Suprapubic skin (tissue), 4 donors: ENCODE measurements around the gene TAOK1. TPM values are rescaled to one million over a fixed set of nuclear protein-coding genes. Genes with fewer than 3 reads are reported as not detected.

Experiments
- DNase-seq, 2 donors: peaks; one replicate each; pipeline ENCODE4 v3.0.0-alpha.2; 2019; ENCODE audit warnings: low spot score in 2 of 2
- H3K27ac ChIP-seq: fragments of 200-600 bp; sonication (generic); one replicate; pipeline ENCODE4 v1.5.1; 2019
- H3K27me3 ChIP-seq: fragments of 200-600 bp; sonication (generic); one replicate; pipeline ENCODE4 v1.5.1; 2019
- H3K36me3 ChIP-seq: fragments of 200-600 bp; sonication (generic); one replicate; pipeline ENCODE4 v1.5.1; 2019
- H3K4me1 ChIP-seq: fragments of 200-600 bp; sonication (generic); one replicate; pipeline ENCODE4 v1.5.1; 2019
- H3K4me3 ChIP-seq: fragments of 200-600 bp; sonication (generic); one replicate; pipeline ENCODE4 v1.5.1; 2019; ENCODE audit warnings: mild to moderate bottlenecking
- H3K9me3 ChIP-seq: fragments of 200-600 bp; sonication (generic); one replicate; pipeline ENCODE4 v1.5.1; 2019
- CTCF ChIP-seq, 2 donors: fragments of 200-600 bp in 1 of 2; fragments of 450-650 bp in 1 of 2; sonication (generic) in 1 of 2; IDR thresholded peaks; one replicate each; pipeline ENCODE4 v1.5.1; 2016 to 2019; ENCODE audit warnings: antibody characterized with exemption in 2 of 2, mild to moderate bottlenecking in 1 of 2, moderate library complexity in 1 of 2
- EP300 ChIP-seq: sonication (generic); formaldehyde crosslinking; IDR thresholded peaks from one replicate; pipeline ENCODE4 v1.6.1; 2017; ENCODE audit warnings: antibody characterized with exemption
- POLR2A ChIP-seq, 2 donors: fragments of 450-650 bp; IDR thresholded peaks; one replicate each; pipeline ENCODE4 v1.6.1; 2017; ENCODE audit warnings: antibody characterized with exemption in 2 of 2, mild to moderate bottlenecking in 2 of 2, moderate library complexity in 2 of 2
- POLR2AphosphoS5 ChIP-seq, 3 donors: sonication (generic); formaldehyde crosslinking; IDR thresholded peaks; one replicate each; pipeline ENCODE4 v1.6.1; 2017; ENCODE audit warnings: antibody characterized with exemption in 3 of 3
- WGBS: methylation state at CpG from one replicate; pipeline ENCODE4 v1.1.5; 2018; 5-methylcytosine and 5-hydroxymethylcytosine counted together
- total RNA-seq, 4 donors: library from RNA; depleted of rRNA; stranded (reverse); fragments of >200 nt; gene quantifications; one replicate each; pipeline ENCODE4 v1.1.0, GENCODE V29; 2016

The TAOK1 gene
- total RNA-seq, 4 donors from 2014 or later: 42.1 to 58.3 (median 51.2) TPM

GRCh38 chr17:29443041-29443739 lies 53.0 kb downstream of the TAOK1 start:
- Histone ChIP-seq H3K9me3 (no peaks in the 10 kb centered on the region), H3K36me3 (peaks cover 3% of the 10 kb centered on the region), H3K4me3 (no peak overlapping the region), H3K4me1 (peaks cover 16% of the 10 kb centered on the region), H3K27me3 (no peaks in the 10 kb centered on the region), H3K27ac (no peak overlapping the region)
- no peak for DNase-seq
- TF ChIP-seq POLR2A (IDR thresholded peaks at IDR 0.05) (no peak), POLR2AphosphoS5 (IDR thresholded peaks at IDR 0.05) (no peak), EP300 (no peak), CTCF (IDR thresholded peaks at IDR 0.05) (no peak)

GRCh38 chr17:29444589-29444988 lies 54.4 kb downstream of the TAOK1 start:
- peaks cover 16% of the 10 kb centered on the region for H3K4me1 ChIP-seq
- no peak overlapping the region for H3K4me3 ChIP-seq
- DNase-seq: no peak
- no peaks in the 10 kb centered on the region for H3K9me3 ChIP-seq
- H3K27ac ChIP-seq: no peak overlapping the region
- no peak for TF ChIP-seq POLR2AphosphoS5 (IDR thresholded peaks at IDR 0.05)
- TF ChIP-seq EP300: no peak
- TF ChIP-seq POLR2A (IDR thresholded peaks at IDR 0.05): no peak
- TF ChIP-seq CTCF (IDR thresholded peaks at IDR 0.05): no peak
- peaks cover 3% of the 10 kb centered on the region for H3K36me3 ChIP-seq
- H3K27me3 ChIP-seq: no peaks in the 10 kb centered on the region

DNA sequence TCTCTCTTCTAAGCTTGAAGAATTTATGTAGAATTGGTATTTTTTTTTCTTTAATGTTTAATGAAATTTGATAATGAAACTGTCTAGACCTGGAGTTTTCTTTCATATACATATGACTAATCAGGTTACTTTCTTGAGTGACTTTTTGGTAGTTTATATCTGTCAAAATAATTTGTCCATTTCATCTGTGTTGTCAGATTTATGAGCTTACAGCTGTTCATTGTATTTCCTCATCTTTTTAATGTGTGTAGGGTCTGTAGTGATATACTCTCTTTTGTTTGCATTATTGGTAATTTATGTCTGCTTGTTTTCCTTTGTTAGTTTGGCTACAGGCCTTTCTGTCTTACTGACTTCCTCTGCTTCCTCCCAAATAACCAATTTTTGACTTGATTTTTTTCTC lies 55.7 kb downstream of the TAOK1 start:
- no peak for TF ChIP-seq EP300
- TF ChIP-seq POLR2A (IDR thresholded peaks at IDR 0.05): no peak
- TF ChIP-seq POLR2AphosphoS5 (IDR thresholded peaks at IDR 0.05): no peak
- TF ChIP-seq CTCF (IDR thresholded peaks at IDR 0.05): no peak
- no peaks in the 10 kb centered on the region for H3K9me3 ChIP-seq
- H3K27me3 ChIP-seq: no peaks in the 10 kb centered on the region
- no peak overlapping the region for H3K4me3 ChIP-seq
- H3K4me1 ChIP-seq: peaks cover 16% of the 10 kb centered on the region
- H3K27ac ChIP-seq: no peak overlapping the region
- DNase-seq: no peak
- peaks cover 3% of the 10 kb centered on the region for H3K36me3 ChIP-seq

GRCh38 chr17:29449865-29450671 lies 59.9 kb downstream of the TAOK1 start:
- Histone ChIP-seq H3K27ac (no peak overlapping the region), H3K9me3 (no peaks in the 10 kb centered on the region), H3K4me3 (no peak overlapping the region), H3K36me3 (peaks cover 31% of the 10 kb centered on the region), H3K27me3 (no peaks in the 10 kb centered on the region), H3K4me1 (peaks cover 6% of the 10 kb centered on the region)
- WGBS: 96% methylated on average over 5 of the region's 5 CpGs
- TF ChIP-seq EP300 (no peak), POLR2AphosphoS5 (IDR thresholded peaks at IDR 0.05) (no peak), POLR2A (IDR thresholded peaks at IDR 0.05) (no peak), CTCF (IDR thresholded peaks at IDR 0.05) (no peak)
- no peak for DNase-seq

- Histone ChIP-seq H3K9me3 (no peaks in the 10 kb centered on the region), H3K4me3 (no peak overlapping the region), H3K4me1 (no peaks in the 10 kb centered on the region), H3K36me3 (peaks cover 31% of the 10 kb centered on the region), H3K27ac (no peak overlapping the region), H3K27me3 (no peaks in the 10 kb centered on the region)
- DNase-seq: no peak
- 74% methylated on average over 2 of the region's 2 CpGs for WGBS
- TF ChIP-seq POLR2AphosphoS5 (IDR thresholded peaks at IDR 0.05): no peak
- no peak for TF ChIP-seq CTCF (IDR thresholded peaks at IDR 0.05)
- TF ChIP-seq POLR2A (IDR thresholded peaks at IDR 0.05): no peak
- TF ChIP-seq EP300: no peak
Measured at GRCh38 chr17:29451121-29451742, 61.1 kb downstream of the TAOK1 start.
